RWPE1 (cell line): ENCODE data around the gene CS.
"Not testable (repeated sequence)": the region's sequence is repeated elsewhere in the genome, so short reads cannot be mapped to it uniquely, and the experiment has no call there.

Source experiments
- CTCF ChIA-PET: fragments of 350-600 bp; sonication (Branson Sonifier 250); formaldehyde crosslinking; extraction: SDS; loops from one replicate; lab custom pipeline; 2021; lab: Yijun Ruan, JAX
- POLR2A ChIA-PET: fragments of 400-600 bp; formaldehyde crosslinking; extraction: SDS; loops from one replicate; lab custom pipeline; 2020; ENCODE audit warnings: antibody characterized with exemption; ENCODE audit not compliant: low non-redundant PET; lab: Yijun Ruan, JAX
- DNase-seq: peaks from one replicate; pipeline ENCODE4 v3.0.0; 2012; ENCODE audit warnings: low spot score
- H3K27ac ChIP-seq: fragments of 450-650 bp; 2 replicates; pipeline ENCODE4 v1.5.1; 2017
- TF ChIP-seq, protein P1 (sequence below): fragments of 450-650 bp; conservative IDR thresholded peaks from 2 replicates; pipeline ENCODE4 v1.5.1; 2017; ENCODE audit warnings: low read depth, mild to moderate bottlenecking

CS gene

GRCh38 chr12:56338308-56339157 is 38.4 kb upstream of the CS start, which contains the start of gene IL23A:
IL23A (plus strand) TSS chr12:56338884; CDS start chr12:56339045, 161 bp downstream.
- TF ChIP-seq, protein P1, sequence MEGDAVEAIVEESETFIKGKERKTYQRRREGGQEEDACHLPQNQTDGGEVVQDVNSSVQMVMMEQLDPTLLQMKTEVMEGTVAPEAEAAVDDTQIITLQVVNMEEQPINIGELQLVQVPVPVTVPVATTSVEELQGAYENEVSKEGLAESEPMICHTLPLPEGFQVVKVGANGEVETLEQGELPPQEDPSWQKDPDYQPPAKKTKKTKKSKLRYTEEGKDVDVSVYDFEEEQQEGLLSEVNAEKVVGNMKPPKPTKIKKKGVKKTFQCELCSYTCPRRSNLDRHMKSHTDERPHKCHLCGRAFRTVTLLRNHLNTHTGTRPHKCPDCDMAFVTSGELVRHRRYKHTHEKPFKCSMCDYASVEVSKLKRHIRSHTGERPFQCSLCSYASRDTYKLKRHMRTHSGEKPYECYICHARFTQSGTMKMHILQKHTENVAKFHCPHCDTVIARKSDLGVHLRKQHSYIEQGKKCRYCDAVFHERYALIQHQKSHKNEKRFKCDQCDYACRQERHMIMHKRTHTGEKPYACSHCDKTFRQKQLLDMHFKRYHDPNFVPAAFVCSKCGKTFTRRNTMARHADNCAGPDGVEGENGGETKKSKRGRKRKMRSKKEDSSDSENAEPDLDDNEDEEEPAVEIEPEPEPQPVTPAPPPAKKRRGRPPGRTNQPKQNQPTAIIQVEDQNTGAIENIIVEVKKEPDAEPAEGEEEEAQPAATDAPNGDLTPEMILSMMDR: no peak
- H3K27ac ChIP-seq: peak within 1 kb of the TSS; percentile 4; the same call in 1 of the 2 replicates
- peak; percentile 65 for DNase-seq
- ChIA-PET POLR2A (no interaction called here), CTCF (interaction anchor here (0.6 kb wide), 1 partner anchor 8 kb away, joined by 8 read pairs; no protein-coding TSS in a partner anchor)

GRCh38 chr12:56337753-56338251 is 37.7 kb upstream of the CS start:
- no peak for DNase-seq
- H3K27ac ChIP-seq: no peak overlapping the region
- TF ChIP-seq, protein P1: no peak
- ChIA-PET POLR2A (no interaction called here), CTCF (interaction anchor here (0.6 kb wide), 1 partner anchor 312 kb away, joined by 4 read pairs; no protein-coding TSS in a partner anchor)

- TF ChIP-seq, protein P1: no peak
- no peak for DNase-seq
- ChIA-PET POLR2A (interaction anchor here (0.6 kb wide), 1 partner anchor 25 kb away, joined by 3 read pairs; no protein-coding TSS in a partner anchor), CTCF (no interaction called here)
- no peak overlapping the region for H3K27ac ChIP-seq
Observed at GRCh38 chr12:56336361-56337167, 36.4 kb upstream of the CS start.

GRCh38 chr12:56335527-56335926 is 35.4 kb upstream of the CS start:
- not testable (repeated sequence) for H3K27ac ChIP-seq, DNase-seq
- CTCF ChIA-PET: interaction anchor here (0.6 kb wide), 1 partner anchor 155 kb away, joined by 3 read pairs; no protein-coding TSS in a partner anchor
- POLR2A ChIA-PET: interaction anchor here (0.6 kb wide), 1 partner anchor 26 kb away, joined by 3 read pairs; no protein-coding TSS in a partner anchor

GRCh38 chr12:56334490-56334793 is 34.3 kb upstream of the CS start:
- POLR2A ChIA-PET: no interaction called here
- DNase-seq: peak; percentile 10
- CTCF ChIA-PET: interaction anchor here (0.6 to 0.7 kb wide), 4 partner anchors 8 to 130 kb away, joined by 3 to 4 read pairs (median 3); no protein-coding TSS in a partner anchor
- TF ChIP-seq, protein P1: no peak
- peak overlapping the region; percentile 89 for H3K27ac ChIP-seq

GRCh38 chr12:56333679-56334489 is 33.8 kb upstream of the CS start, which contains the start of gene PAN2:
PAN2 (minus strand) TSS chr12:56334000; CDS start chr12:56333094, 906 bp downstream.
- H3K27ac ChIP-seq: peak within 1 kb of the TSS; percentile 89
- CTCF ChIA-PET: interaction anchor here (0.6 to 0.7 kb wide), 3 partner anchors 9 to 17 kb away, joined by 3 read pairs; no protein-coding TSS in a partner anchor
- peak; percentile 100 for DNase-seq
- POLR2A ChIA-PET: interaction anchor here (0.6 to 0.7 kb wide), 2 partner anchors 20 to 95 kb away, joined by 3 read pairs; no protein-coding TSS in a partner anchor
- TF ChIP-seq, protein P1: peak; percentile 48
